ENCODE results near the gene ADCYAP1R1.

ADCYAP1R1 gene

GRCh38 chr7:31114593-31115343 is 62.7 kb downstream of the ADCYAP1R1 start:
- Mint-ChIP-seq H3K27ac (no peak overlapping the region), H3K4me1 (no peaks in the 10 kb centered on the region), H3K4me3 (no peak overlapping the region), H3K27me3 (peaks cover 28% of the 10 kb centered on the region), H3K9me3 (no peaks in the 10 kb centered on the region)
- DNase-seq: no peak
- ATAC-seq: no peak

- no peak for ATAC-seq
- H3K4me1 Mint-ChIP-seq: no peaks in the 10 kb centered on the region
- H3K27ac Mint-ChIP-seq: no peak overlapping the region
- DNase-seq: no peak
- H3K27me3 Mint-ChIP-seq: peaks cover 37% of the 10 kb centered on the region
- H3K4me3 Mint-ChIP-seq: no peak overlapping the region
- no peaks in the 10 kb centered on the region for H3K9me3 Mint-ChIP-seq
These were observed 64.5 kb downstream of the ADCYAP1R1 start for GRCh38 chr7:31116615-31117014.

- Mint-ChIP-seq H3K4me3 (no peak overlapping the region), H3K27ac (no peak overlapping the region), H3K9me3 (no peaks in the 10 kb centered on the region), H3K27me3 (peaks cover 39% of the 10 kb centered on the region), H3K4me1 (no peaks in the 10 kb centered on the region)
- ATAC-seq (no peak), DNase-seq (no peak)
These were observed 67.1 kb downstream of the ADCYAP1R1 start for GRCh38 chr7:31119249-31119648.

- Mint-ChIP-seq H3K27me3 (peaks cover 49% of the 10 kb centered on the region), H3K4me1 (no peaks in the 10 kb centered on the region), H3K4me3 (no peak overlapping the region), H3K27ac (peak overlapping the region in 1 of 2 donors; percentile 63), H3K9me3 (no peaks in the 10 kb centered on the region)
- ATAC-seq (peak; percentile 37), DNase-seq (no peak)
These were observed 68.8 kb downstream of the ADCYAP1R1 start for GRCh38 chr7:31120800-31121513.

- H3K9me3 Mint-ChIP-seq: no peaks in the 10 kb centered on the region
- H3K27ac Mint-ChIP-seq: no peak overlapping the region
- H3K4me1 Mint-ChIP-seq: no peaks in the 10 kb centered on the region
- H3K27me3 Mint-ChIP-seq: peaks cover 43% of the 10 kb centered on the region
- H3K4me3 Mint-ChIP-seq: no peak overlapping the region
- DNase-seq (no peak), ATAC-seq (no peak)
These were observed 69.5 kb downstream of the ADCYAP1R1 start for GRCh38 chr7:31121601-31122000.

- Mint-ChIP-seq H3K4me3 (no peak overlapping the region), H3K4me1 (no peaks in the 10 kb centered on the region), H3K27me3 (peaks cover 37% of the 10 kb centered on the region), H3K27ac (no peak overlapping the region), H3K9me3 (no peaks in the 10 kb centered on the region)
- peak; percentile 40 to 43 for DNase-seq
- peak; percentile 70 for ATAC-seq
These were observed 70.5 kb downstream of the ADCYAP1R1 start for GRCh38 chr7:31122649-31123058.

GRCh38 chr7:31123321-31123720 is 71.2 kb downstream of the ADCYAP1R1 start:
- Mint-ChIP-seq H3K9me3 (no peaks in the 10 kb centered on the region), H3K4me3 (no peak overlapping the region), H3K4me1 (no peaks in the 10 kb centered on the region), H3K27me3 (peaks cover 37% of the 10 kb centered on the region), H3K27ac (no peak overlapping the region)
- no peak for DNase-seq
- ATAC-seq: no peak

GRCh38 chr7:31123726-31124125 is 71.6 kb downstream of the ADCYAP1R1 start:
- Mint-ChIP-seq H3K9me3 (no peaks in the 10 kb centered on the region), H3K27ac (no peak overlapping the region), H3K4me3 (no peak overlapping the region), H3K27me3 (peaks cover 37% of the 10 kb centered on the region), H3K4me1 (no peaks in the 10 kb centered on the region)
- DNase-seq: no peak
- ATAC-seq: no peak

GRCh38 chr7:31125171-31125570 is 73.1 kb downstream of the ADCYAP1R1 start:
- Mint-ChIP-seq H3K4me1 (no peaks in the 10 kb centered on the region), H3K27me3 (peaks cover 35% of the 10 kb centered on the region), H3K4me3 (no peak overlapping the region), H3K9me3 (no peaks in the 10 kb centered on the region), H3K27ac (no peak overlapping the region)
- ATAC-seq: no peak
- DNase-seq: no peak

GRCh38 chr7:31126976-31127375 is 74.9 kb downstream of the ADCYAP1R1 start:
- DNase-seq: no peak
- Mint-ChIP-seq H3K4me3 (no peak overlapping the region), H3K27ac (no peak overlapping the region), H3K4me1 (no peaks in the 10 kb centered on the region), H3K27me3 (peaks cover 17% of the 10 kb centered on the region), H3K9me3 (no peaks in the 10 kb centered on the region)
- ATAC-seq: no peak

- DNase-seq (no peak), ATAC-seq (no peak)
- Mint-ChIP-seq H3K27me3 (peaks cover 10% of the 10 kb centered on the region), H3K9me3 (no peaks in the 10 kb centered on the region), H3K27ac (no peak overlapping the region), H3K4me3 (no peak overlapping the region), H3K4me1 (no peaks in the 10 kb centered on the region)
These were observed 77.0 kb downstream of the ADCYAP1R1 start for GRCh38 chr7:31129067-31129466.

- no peaks in the 10 kb centered on the region for H3K9me3 Mint-ChIP-seq
- H3K27me3 Mint-ChIP-seq: no peaks in the 10 kb centered on the region
- no peak for DNase-seq
- no peak overlapping the region for H3K4me3 Mint-ChIP-seq
- H3K27ac Mint-ChIP-seq: no peak overlapping the region
- no peaks in the 10 kb centered on the region for H3K4me1 Mint-ChIP-seq
- ATAC-seq: no peak
These were observed 81.4 kb downstream of the ADCYAP1R1 start for GRCh38 chr7:31133497-31133896.

GRCh38 chr7:31134246-31135188 is 82.4 kb downstream of the ADCYAP1R1 start:
- DNase-seq: peak; percentile 48 to 57
- ATAC-seq: peak; percentile 86
- no peaks in the 10 kb centered on the region for H3K4me1 Mint-ChIP-seq
- H3K27ac Mint-ChIP-seq: no peak overlapping the region
- H3K9me3 Mint-ChIP-seq: no peaks in the 10 kb centered on the region
- no peak overlapping the region for H3K4me3 Mint-ChIP-seq
- H3K27me3 Mint-ChIP-seq: no peaks in the 10 kb centered on the region

GRCh38 chr7:31137234-31137633 is 85.1 kb downstream of the ADCYAP1R1 start:
- Mint-ChIP-seq H3K27ac (no peak overlapping the region), H3K9me3 (no peaks in the 10 kb centered on the region), H3K4me3 (no peak overlapping the region), H3K4me1 (no peaks in the 10 kb centered on the region), H3K27me3 (peaks cover 10% of the 10 kb centered on the region)
- ATAC-seq: no peak
- DNase-seq: no peak

- no peak for DNase-seq
- no peak for ATAC-seq
- H3K9me3 Mint-ChIP-seq: no peaks in the 10 kb centered on the region
- H3K27me3 Mint-ChIP-seq: peaks cover 62% of the 10 kb centered on the region
- no peak overlapping the region for H3K27ac Mint-ChIP-seq
- no peaks in the 10 kb centered on the region for H3K4me1 Mint-ChIP-seq
- H3K4me3 Mint-ChIP-seq: no peak overlapping the region
These were observed 93.2 kb downstream of the ADCYAP1R1 start for GRCh38 chr7:31145339-31145738.

Measured in stimulated activated naive CD8-positive, alpha-beta T cell treated with anti-CD3 and anti-CD28 coated beads, Interleukin-15, amount 100 ng/mL, for 72 hours (primary cell).